GM21515 (cell line): ENCODE results near the gene SPRR5.

Experiments
- ATAC-seq: cut with Tn5 transposase; IDR thresholded peaks from one replicate; pipeline ENCODE4 v1.9.1; 2021; ENCODE audit not compliant: unreplicated experiment

SPRR5 gene, protein sequence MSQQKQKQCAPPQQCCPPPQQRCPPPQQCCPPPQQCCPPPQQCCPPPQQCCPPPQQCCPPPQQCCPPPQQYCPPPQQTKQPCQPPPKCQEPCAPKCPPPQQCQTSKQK

DNA sequence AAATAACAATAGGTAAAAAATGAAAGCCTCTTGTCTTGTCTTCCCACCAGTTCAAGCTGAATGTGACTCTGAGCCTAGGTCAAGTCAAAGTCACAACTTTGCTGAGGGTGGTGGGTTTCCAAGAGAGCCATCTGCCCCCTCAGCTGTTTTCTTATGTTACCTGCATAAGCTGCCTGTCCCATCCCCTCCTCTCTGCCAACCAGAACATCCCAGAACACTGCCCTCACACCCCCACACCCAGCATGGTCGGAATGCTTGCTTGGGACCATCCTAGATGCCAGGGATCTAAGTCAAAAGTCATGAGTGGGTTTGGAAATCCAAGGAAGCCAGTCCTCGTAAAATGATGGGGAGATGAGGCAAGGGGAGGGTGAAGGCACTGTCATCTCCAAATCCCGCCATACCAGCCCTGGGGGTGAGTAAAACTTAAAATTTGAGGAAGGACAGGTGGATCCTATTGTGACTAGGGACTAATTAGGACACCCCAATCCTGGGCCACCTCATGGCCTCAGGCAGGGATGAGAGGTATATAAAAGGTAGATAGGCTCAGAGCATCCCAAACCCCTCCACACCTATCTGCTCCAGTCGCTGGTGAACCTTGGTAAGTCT, at the start of gene SPRR5:
Gene SPRR5, plus strand, starts transcription at position 556 of the 606 bp plus-strand sequence. CDS start 1,349 bp downstream, outside the sequence.
- no peak for ATAC-seq

- no peak for ATAC-seq
Observed at GRCh38 chr1:152899027-152899426, 48.0 kb upstream of the SPRR5 start.

- ATAC-seq, result no peak
Observed at GRCh38 chr1:152899883-152900282, 47.1 kb upstream of the SPRR5 start.

- ATAC-seq, result no peak
Observed at GRCh38 chr1:152901631-152902030, 45.4 kb upstream of the SPRR5 start.

DNA sequence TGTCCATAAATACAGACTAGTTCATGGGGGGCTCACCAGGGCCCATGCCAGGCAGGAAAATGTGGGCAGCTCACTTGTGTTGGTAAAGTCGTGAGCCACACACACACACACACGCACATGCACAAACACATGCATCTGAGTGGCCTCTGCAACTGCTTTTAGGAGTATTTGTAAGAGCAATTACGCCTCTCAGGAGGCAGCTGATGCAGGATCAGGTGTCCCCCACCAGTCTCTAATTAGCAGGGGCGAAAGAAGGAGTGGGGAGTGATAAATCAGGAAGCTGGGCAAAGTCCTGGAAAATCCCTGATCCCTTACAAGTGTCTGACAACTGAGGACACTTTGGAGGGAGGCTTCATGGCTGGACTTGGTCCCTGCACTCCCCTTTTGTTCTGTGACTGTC, 44.4 kb upstream of the SPRR5 start:
- ATAC-seq, result no peak

- no peak for ATAC-seq
Observed at GRCh38 chr1:152904688-152905440, 42.1 kb upstream of the SPRR5 start.

DNA sequence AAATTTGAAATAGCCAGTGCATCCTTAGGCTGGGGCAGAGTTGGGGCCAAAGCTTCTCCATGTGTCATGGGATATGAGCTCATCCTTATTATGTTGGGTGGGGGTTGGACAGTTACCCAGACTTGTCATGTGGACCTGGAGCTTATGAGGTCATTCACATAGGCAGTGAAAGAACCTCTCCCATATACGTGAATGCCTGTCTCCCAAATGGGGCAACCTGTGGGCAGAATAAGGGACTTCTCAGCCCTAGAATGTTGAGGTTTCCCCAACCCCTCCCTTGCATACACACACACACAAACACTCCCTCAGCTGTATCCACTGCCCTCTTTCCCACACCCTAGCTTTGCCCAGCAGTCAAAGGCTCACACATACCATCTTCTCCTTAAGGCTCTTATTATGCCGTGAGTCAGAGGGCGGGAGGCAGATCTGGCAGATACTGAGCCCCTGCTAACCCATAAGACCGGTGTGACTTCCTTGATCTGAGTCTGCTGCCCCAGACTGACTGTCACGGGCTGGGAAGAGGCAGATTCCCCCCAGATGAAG, 40.9 kb upstream of the SPRR5 start:
- no peak for ATAC-seq

DNA sequence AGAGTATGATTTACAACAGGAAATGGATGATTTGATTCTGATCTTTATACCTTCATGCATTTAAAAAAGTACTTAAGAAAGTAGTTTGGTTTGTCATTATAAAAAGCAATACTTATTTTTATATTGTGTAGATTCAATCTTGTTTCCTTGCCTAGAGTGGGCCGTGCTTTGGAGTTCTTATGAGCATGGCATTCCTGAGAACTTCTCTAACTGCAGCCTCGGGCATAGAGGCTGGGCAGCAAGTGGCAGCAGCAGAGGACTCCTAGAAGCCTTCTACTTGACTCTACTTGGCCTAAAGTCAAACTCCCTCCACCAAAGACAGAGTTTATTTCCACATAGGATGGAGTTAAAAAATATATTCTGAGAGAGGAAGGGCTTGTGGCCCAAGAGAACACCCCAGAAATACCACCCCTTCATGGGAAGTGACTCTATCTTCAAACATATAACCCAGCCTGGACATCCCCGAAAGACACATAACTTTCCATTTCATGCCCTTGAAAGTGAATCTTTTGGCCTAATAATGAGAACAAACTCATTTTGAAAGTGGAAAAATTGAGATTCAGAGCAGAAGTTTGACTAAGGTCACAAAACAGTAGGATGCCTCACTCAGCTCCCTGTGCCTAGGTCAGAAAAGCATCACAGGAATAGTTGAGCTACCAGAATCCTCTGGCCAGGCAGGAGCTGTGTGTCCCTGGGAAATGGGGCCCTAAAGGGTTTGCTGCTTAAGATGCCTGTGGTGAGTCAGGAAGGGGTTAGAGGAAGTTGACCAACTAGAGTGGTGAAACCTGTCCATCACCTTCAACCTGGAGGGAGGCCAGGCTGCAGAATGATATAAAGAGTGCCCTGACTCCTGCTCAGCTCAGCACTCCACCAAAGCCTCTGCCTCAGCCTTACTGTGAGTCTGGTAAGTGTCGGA, 39.1 kb upstream of the SPRR5 start, which contains the start of gene IVL:
Gene IVL, plus strand, starts transcription at position 861 of the 916 bp plus-strand sequence. CDS start 1,252 bp downstream, outside the sequence.
- no peak for ATAC-seq

DNA sequence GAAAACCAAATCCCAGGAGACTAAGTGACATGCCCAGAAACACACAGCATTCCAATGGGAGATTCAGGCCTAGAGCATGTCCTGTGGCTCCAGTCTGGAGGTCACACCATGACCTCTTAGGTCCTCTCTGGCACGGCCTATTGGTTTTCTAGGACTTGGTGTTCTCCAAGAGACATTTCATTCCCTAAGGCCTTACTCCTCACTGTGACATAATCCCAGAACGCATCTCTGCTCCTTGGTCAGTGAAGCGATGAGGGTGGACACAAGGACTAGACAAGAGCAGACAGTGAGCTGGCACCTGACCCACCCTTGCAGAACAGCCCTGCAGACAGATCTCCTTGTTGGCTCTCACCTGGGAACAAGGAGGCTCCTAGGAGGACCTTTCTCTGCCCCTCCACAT, 37.8 kb upstream of the SPRR5 start:
- no peak for ATAC-seq

GRCh38 chr1:152912471-152912870, 34.5 kb upstream of the SPRR5 start:
- no peak for ATAC-seq

- no peak for ATAC-seq
Observed at GRCh38 chr1:152912900-152913299, 34.1 kb upstream of the SPRR5 start.

DNA sequence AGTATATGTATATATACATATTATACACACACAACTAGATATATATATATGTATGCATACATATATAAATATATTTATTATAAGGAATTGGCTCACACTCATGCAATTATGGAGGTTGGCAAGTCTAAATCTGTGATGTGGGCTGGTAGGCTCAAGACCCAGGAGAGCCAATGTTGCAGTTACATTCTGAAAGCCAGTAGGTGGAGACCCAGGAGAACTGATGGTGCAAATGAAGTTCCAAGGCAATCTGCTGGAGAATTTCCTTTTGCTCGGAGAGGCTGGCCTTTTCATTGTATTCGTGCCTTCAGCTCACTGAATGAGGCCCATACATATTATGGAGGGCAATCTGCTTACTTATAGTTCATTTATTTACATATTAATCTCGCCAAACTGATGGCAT, 29.2 kb upstream of the SPRR5 start:
- no peak for ATAC-seq

DNA sequence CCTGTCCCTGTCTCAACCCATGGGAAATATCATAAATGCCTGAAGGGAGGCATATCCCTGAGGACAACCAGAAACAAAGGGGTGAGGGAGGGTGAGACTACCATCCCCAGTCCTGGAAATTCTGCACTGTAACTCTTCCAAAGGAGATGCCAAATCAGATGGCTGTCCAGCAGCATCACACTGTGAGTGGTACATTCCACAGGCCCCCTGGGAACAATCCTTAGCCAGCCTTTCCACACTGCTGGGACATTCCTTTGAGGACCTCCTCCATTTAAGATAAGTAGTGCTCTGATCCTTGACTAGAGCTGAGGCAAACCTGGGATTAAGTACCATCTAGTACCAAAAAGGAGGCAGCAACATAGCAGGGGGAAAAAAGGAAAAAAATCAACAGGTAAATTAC, 27.9 kb upstream of the SPRR5 start:
- ATAC-seq, result no peak

DNA sequence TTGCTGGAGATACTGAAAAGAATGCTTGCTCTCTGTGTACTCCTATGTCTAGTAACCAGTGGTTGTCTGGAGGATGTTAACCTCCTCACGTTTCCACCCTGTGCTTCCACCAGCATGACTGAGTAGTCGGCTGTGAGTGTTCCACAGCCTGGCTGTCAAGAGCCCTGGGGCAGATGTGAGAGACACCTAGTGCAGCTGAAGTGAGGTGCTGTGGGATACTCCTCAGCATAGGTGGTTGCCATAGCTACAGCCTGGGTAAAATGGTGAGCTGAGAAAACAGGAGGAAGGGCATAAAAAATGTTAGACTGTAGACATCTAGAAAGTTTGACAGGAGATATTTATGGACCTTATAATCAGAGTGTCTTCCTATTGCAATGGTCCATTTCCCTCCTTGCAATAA, 22.8 kb upstream of the SPRR5 start:
- no peak for ATAC-seq

DNA sequence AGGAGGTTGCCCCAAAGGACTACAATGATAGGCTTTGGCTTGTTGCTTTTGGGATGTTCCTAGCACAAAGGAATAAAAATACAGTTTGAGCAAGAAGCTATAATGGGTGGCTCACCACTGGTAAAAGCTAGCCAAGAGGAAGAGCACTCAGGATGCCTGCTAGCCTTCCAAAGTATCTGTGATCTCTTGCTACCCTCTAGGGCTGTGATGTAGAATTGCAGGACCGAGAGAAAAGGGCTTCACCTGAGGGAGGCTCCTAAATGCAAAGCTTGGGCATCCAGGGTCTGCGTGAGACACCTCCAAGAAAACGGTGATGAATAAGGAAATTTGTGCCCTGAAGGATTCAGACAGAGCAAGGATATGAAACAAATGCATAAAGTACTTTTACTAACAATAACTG, 20.9 kb upstream of the SPRR5 start:
- ATAC-seq, result no peak

- ATAC-seq, result no peak
Observed at GRCh38 chr1:152928671-152929070, 18.3 kb upstream of the SPRR5 start.

GRCh38 chr1:152932170-152932811, 14.7 kb upstream of the SPRR5 start:
- ATAC-seq, result no peak

DNA sequence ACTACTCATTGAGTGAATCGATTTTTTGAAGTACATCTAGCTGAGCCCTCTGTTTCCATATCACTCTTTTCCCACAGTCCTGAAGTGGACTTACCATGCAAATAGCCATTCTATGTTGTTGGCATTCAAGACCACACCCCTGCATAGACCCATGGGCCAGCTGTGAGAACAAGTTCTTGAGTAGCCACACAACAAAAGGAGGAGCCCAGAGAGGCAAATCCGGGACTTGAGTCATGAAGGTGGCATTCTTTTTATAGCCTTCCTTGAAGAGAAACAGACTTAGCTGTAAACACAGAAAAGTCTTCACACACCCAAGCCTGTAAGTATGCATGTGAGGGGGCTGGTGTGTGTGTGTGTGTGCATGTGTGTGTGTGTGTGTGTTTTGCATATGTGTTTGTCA, 13.8 kb upstream of the SPRR5 start:
- ATAC-seq, result no peak

- ATAC-seq, result no peak
Observed at GRCh38 chr1:152940614-152941013, 6.4 kb upstream of the SPRR5 start.

DNA sequence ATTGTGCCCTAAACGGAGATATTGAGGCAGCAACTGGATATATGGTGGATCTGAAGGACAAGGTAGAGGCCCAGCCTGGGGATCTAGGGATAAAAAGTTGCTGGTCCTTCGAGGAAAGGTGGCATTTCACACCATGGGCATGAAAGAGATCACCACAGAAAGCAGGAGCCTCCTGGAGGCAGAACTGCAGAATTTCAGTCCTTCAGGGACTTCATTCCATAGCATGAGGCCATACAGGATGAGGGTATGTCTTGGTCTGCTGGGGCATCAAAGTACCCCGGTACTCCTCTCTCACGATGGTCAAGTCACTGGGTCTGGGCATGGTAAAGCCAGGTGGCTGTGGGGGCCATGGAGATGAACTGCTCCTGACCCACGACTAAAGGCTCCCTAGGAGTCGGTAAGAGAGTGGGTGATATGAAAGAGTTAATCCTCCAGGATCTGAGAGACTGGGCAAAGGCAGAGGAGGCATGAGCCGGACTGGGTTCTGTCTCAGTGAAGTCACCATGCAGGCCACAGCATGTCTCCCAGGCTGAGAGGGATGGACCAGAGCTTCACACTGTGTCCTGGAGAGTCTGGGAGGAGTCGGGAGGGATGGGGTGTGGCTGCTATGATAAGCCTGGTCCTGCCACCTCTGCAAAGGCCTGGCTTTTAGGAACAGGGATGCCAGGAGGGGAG, 5.8 kb upstream of the SPRR5 start:
- no peak for ATAC-seq
